AG10803 (cell line): ENCODE measurements around the gene MPPED1.

Source experiments
- DNase-seq: peaks from one replicate; pipeline ENCODE4 v3.0.0; 2010; ENCODE audit warnings: low read depth
- H3K4me3 ChIP-seq: 2 replicates; pipeline ENCODE4 v1.5.1; 2011; ENCODE audit warnings: mild to moderate bottlenecking, low read length, control low read depth
- TF ChIP-seq, protein P1 (sequence below): conservative IDR thresholded peaks from 2 replicates; pipeline ENCODE4 v1.5.1; 2011; ENCODE audit warnings: mild to moderate bottlenecking, low read length, control low read depth, inconsistent platforms

MPPED1 gene

GRCh38 chr22:43411869-43412807, at the start of gene MPPED1:
TSS of gene MPPED1 (plus strand) at chr22:43412014. CDS start at chr22:43424986, 12,972 bp downstream.
- H3K4me3 ChIP-seq = no peak within 1 kb of the TSS
- TF ChIP-seq, protein P1, sequence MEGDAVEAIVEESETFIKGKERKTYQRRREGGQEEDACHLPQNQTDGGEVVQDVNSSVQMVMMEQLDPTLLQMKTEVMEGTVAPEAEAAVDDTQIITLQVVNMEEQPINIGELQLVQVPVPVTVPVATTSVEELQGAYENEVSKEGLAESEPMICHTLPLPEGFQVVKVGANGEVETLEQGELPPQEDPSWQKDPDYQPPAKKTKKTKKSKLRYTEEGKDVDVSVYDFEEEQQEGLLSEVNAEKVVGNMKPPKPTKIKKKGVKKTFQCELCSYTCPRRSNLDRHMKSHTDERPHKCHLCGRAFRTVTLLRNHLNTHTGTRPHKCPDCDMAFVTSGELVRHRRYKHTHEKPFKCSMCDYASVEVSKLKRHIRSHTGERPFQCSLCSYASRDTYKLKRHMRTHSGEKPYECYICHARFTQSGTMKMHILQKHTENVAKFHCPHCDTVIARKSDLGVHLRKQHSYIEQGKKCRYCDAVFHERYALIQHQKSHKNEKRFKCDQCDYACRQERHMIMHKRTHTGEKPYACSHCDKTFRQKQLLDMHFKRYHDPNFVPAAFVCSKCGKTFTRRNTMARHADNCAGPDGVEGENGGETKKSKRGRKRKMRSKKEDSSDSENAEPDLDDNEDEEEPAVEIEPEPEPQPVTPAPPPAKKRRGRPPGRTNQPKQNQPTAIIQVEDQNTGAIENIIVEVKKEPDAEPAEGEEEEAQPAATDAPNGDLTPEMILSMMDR = no peak
- DNase-seq = no peak

- no peak for DNase-seq
- TF ChIP-seq, protein P1 = no peak
- H3K4me3 ChIP-seq = no peak overlapping the region
These were observed 48.3 kb upstream of the MPPED1 start for GRCh38 chr22:43363315-43364168.

DNA sequence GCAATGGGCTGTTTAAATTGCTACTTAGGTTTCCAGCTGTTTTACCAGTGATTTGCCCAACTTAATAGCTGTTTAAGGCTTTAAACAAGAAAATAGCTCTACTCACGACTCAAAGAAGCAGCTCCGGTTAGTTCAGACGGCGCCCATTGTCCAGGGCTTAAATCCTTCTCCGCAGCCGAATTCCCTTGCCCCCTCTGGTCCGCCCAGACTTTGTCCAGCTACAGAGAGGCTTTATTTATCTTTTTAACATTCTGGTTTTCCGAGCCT, 47.7 kb upstream of the MPPED1 start:
- no peak overlapping the region for H3K4me3 ChIP-seq
- TF ChIP-seq, protein P1 = no peak
- DNase-seq = no peak

DNA sequence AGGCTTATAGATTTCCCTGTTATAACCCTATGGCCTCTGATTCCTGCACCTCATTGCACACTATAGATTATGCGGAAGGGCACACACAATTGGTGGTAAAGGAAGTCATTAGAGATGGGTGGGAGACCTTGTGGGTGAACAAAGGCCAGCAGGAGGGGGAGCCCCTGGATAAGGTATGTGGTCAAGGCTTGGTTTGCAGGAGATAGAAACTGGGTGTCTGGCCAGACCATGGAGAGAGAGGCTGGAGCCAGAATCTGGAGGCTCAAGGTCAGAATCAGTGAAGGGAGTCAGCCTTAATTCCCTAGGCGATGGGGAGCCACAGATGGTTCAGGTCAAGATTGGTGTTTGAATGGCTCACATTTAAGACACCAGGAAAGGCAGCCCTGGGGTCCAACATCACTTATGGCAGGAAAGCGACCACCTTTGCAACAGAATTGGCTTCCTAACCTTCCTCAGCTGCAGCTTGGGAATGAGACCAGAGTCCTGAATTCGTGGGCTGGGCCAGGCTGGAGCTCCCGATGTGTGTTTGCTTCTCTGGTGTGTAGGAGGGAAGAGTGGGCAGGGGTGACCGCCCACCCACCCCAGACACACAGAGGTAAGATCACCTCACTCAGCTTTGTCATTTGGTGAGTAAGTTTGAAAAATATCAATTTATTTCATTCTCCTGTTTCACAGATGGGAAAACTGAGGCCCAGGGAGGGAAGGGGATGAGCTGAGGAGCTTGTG, 45.9 kb upstream of the MPPED1 start:
- TF ChIP-seq, protein P1 = no peak
- no peak overlapping the region for H3K4me3 ChIP-seq
- no peak for DNase-seq

- DNase-seq = no peak
- TF ChIP-seq, protein P1 = no peak
- no peak overlapping the region for H3K4me3 ChIP-seq
These were observed 41.8 kb upstream of the MPPED1 start for GRCh38 chr22:43370036-43370435.

- no peak overlapping the region for H3K4me3 ChIP-seq
- TF ChIP-seq, protein P1 = no peak
- DNase-seq = peak; percentile 49
These were observed 35.8 kb upstream of the MPPED1 start for GRCh38 chr22:43375951-43376455.
